Glutamatergic neuron (in vitro differentiated cells): ENCODE measurements around the gene SHTN1. TPM values are rescaled to one million over a fixed set of nuclear protein-coding genes. Genes with fewer than 3 reads are reported as not detected.

Source experiments
- DNase-seq: peaks from one replicate; pipeline ENCODE4 v3.0.0; 2022
- H3K27ac Mint-ChIP-seq: one replicate; pipeline ENCODE4 v1.8.0; 2020; ENCODE audit warnings: mild to moderate bottlenecking, mixed read lengths, inconsistent platforms; ENCODE audit not compliant: unreplicated experiment
- H3K27me3 Mint-ChIP-seq: one replicate; pipeline ENCODE4 v1.8.0; 2020; ENCODE audit warnings: mild to moderate bottlenecking, moderate library complexity, mixed read lengths, inconsistent platforms; ENCODE audit not compliant: unreplicated experiment
- H3K36me3 Mint-ChIP-seq: one replicate; pipeline ENCODE4 v1.8.0; 2020; ENCODE audit warnings: mild to moderate bottlenecking, mixed read lengths, inconsistent platforms; ENCODE audit not compliant: unreplicated experiment
- H3K4me1 Mint-ChIP-seq: one replicate; pipeline ENCODE4 v1.8.0; 2020; ENCODE audit warnings: mild to moderate bottlenecking, low read depth, mixed read lengths, inconsistent platforms; ENCODE audit not compliant: unreplicated experiment
- H3K4me3 Mint-ChIP-seq: one replicate; pipeline ENCODE4 v1.8.0; 2020; ENCODE audit warnings: mild to moderate bottlenecking, mixed read lengths, inconsistent platforms; ENCODE audit not compliant: unreplicated experiment
- H3K9me3 Mint-ChIP-seq: one replicate; pipeline ENCODE4 v1.8.0; 2020; ENCODE audit warnings: mild to moderate bottlenecking, moderate library complexity, mixed read lengths, inconsistent platforms; ENCODE audit not compliant: unreplicated experiment
- total RNA-seq: library from RNA; stranded (reverse); fragmentation: NEBNext Ultra II Directional; extraction: Animal tissue kit (Norgen Biotek cat#: 25700); gene quantifications from one replicate; pipeline ENCODE4 v1.2.1, GENCODE V29; 2021; ENCODE audit not compliant: unreplicated experiment
- TF ChIP-seq, protein P1 (sequence below): fragments of 200-600 bp; sonication (generic); IDR thresholded peaks from one replicate; pipeline ENCODE4 v1.5.0; 2021; ENCODE audit not compliant: partially characterized antibody, unreplicated experiment

Gene SHTN1
- total RNA-seq, 1 donor from 2014 or later, result 54.8 TPM

DNA sequence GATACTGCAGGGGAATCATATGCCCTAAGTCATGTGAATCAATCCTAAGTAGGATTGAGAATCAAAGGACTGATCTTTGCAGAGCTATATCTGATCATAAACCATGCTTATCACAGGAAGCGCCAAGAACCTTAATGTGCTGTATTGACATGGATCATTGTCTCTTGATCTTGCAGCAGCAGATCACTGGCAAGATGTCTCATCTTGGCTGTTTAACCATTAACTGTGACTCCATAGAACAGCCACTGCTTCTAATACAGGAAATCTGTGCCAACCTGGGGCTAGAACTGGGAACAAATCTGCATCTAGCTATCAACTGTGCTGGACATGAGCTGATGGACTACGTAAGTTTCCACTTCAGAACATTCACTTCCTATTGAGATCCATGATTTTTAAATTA, 134.0 kb downstream of the SHTN1 start:
- peaks cover under 1% of the 10 kb centered on the region for H3K36me3 Mint-ChIP-seq
- no peak overlapping the region for H3K4me3 Mint-ChIP-seq
- peaks cover 17% of the 10 kb centered on the region for H3K4me1 Mint-ChIP-seq
- H3K27ac Mint-ChIP-seq, result no peak overlapping the region
- no peaks in the 10 kb centered on the region for H3K27me3 Mint-ChIP-seq
- no peak for DNase-seq
- H3K9me3 Mint-ChIP-seq, result peaks cover 6% of the 10 kb centered on the region
- TF ChIP-seq, protein P1, sequence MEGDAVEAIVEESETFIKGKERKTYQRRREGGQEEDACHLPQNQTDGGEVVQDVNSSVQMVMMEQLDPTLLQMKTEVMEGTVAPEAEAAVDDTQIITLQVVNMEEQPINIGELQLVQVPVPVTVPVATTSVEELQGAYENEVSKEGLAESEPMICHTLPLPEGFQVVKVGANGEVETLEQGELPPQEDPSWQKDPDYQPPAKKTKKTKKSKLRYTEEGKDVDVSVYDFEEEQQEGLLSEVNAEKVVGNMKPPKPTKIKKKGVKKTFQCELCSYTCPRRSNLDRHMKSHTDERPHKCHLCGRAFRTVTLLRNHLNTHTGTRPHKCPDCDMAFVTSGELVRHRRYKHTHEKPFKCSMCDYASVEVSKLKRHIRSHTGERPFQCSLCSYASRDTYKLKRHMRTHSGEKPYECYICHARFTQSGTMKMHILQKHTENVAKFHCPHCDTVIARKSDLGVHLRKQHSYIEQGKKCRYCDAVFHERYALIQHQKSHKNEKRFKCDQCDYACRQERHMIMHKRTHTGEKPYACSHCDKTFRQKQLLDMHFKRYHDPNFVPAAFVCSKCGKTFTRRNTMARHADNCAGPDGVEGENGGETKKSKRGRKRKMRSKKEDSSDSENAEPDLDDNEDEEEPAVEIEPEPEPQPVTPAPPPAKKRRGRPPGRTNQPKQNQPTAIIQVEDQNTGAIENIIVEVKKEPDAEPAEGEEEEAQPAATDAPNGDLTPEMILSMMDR, result no peak

DNA sequence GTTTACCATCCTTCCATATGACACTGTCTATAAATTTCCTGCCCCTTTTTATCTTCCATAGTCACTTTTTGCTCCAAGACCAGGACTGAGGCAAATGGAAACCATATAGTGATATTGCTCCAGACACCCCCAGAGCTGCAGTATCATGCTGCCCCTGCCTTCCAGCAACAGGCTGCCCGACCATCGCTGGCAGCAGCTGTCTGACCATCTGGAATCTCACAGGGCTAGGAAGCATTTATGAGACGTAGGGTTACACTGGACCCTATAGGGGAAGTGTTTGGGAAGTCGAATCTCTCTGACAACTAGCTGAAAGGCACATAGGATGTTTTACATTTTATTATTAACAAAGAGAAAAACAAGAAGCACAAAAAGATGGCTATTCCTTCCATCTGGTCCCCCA, 136.3 kb downstream of the SHTN1 start:
- peaks cover 1% of the 10 kb centered on the region for H3K27me3 Mint-ChIP-seq
- no peaks in the 10 kb centered on the region for H3K36me3 Mint-ChIP-seq
- peaks cover 6% of the 10 kb centered on the region for H3K9me3 Mint-ChIP-seq
- TF ChIP-seq, protein P1, result no peak
- H3K4me3 Mint-ChIP-seq, result no peak overlapping the region
- H3K4me1 Mint-ChIP-seq, result peaks cover 18% of the 10 kb centered on the region
- peak; percentile 53 for DNase-seq
- H3K27ac Mint-ChIP-seq, result peak overlapping the region; percentile 19

DNA sequence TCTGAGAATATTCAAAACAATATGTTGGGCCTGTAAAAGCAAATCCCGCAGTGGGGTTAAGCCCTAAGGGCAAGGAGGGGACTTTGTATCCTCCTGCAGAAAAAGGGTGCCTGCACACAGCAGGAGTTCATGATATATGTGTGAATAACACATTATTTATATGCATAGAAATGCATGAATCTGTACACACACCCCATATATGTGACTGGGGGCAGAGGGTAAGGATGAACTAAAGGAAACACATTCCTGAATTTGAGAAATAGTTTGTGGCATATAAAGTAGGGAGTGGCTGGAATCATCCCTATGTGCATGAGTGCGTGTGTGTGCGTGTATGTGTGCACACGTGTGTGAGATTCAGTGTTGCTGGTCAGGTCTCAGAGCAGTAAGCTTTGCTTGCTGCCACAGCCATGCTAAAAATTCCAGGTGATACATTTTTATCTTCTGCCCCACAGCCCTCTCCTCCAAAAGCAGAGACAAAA, 136.8 kb downstream of the SHTN1 start:
- Mint-ChIP-seq H3K9me3 (peaks cover 6% of the 10 kb centered on the region), H3K4me1 (peaks cover 18% of the 10 kb centered on the region), H3K27ac (no peak overlapping the region), H3K36me3 (no peaks in the 10 kb centered on the region), H3K4me3 (no peak overlapping the region), H3K27me3 (peaks cover 1% of the 10 kb centered on the region)
- no peak for DNase-seq
- TF ChIP-seq, protein P1, result no peak

DNA sequence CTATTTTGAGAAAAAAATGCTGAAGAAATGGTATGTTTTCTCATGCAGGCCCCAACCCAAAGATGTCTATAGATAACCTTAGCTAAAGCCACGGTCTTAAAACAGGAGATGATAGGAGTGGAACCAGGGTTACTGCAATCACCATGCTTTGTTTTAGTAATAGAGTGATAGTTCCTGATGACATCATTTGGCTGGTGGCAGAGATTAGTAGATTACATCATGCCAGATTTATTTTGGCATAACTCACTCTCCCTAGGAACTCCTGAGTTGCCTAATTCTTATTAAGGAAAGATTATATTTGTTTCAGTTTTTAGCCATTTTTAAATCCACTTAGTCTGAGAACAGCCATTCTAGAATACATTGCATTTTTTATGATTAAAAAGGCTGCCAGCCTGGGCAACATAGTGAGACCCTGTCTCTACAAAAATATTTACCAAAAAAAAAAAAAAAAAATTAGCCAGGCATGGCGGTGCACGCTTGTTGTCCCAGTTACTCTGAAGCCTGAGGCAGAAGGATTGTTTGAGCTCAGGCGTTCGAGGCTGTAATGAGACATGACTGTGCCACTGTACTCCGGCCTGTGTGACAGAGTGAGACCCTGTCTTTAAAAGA, 137.9 kb downstream of the SHTN1 start:
- H3K36me3 Mint-ChIP-seq, result no peaks in the 10 kb centered on the region
- DNase-seq, result no peak
- H3K4me1 Mint-ChIP-seq, result peaks cover 18% of the 10 kb centered on the region
- no peak overlapping the region for H3K4me3 Mint-ChIP-seq
- peaks cover 2% of the 10 kb centered on the region for H3K9me3 Mint-ChIP-seq
- peaks cover 1% of the 10 kb centered on the region for H3K27me3 Mint-ChIP-seq
- TF ChIP-seq, protein P1, result no peak
- H3K27ac Mint-ChIP-seq, result no peak overlapping the region

DNA sequence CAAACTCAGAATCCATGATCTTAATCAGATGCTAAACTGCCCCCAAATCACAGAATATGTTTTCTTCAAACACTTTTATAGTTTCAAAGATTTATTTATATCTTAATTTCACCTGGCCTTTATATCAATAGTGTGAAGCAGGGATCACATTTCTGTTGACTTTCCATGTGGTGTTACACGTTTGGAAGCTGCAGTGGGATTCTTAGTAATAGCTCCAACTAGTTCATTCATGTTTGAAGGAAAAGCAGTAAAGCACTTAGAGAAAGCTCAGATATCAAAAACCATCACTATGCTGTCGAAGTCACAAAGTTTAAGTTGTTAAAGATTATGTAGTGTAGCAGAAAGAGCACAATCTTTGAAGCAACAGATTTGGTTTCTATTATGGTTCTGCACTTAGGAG, 138.9 kb downstream of the SHTN1 start:
- peaks cover 18% of the 10 kb centered on the region for H3K4me1 Mint-ChIP-seq
- peaks cover 1% of the 10 kb centered on the region for H3K27me3 Mint-ChIP-seq
- H3K4me3 Mint-ChIP-seq, result no peak overlapping the region
- peaks cover 2% of the 10 kb centered on the region for H3K9me3 Mint-ChIP-seq
- H3K27ac Mint-ChIP-seq, result no peak overlapping the region
- no peak for DNase-seq
- no peaks in the 10 kb centered on the region for H3K36me3 Mint-ChIP-seq
- TF ChIP-seq, protein P1, result no peak
